Spinal cord (tissue), 10 donors: ENCODE results near the gene ENG. TPM values are rescaled to one million over a fixed set of nuclear protein-coding genes. Genes with fewer than 3 reads are reported as not detected.

Experiments used
- DNase-seq, 6 donors: peaks; one replicate each; pipeline versions ENCODE4 v3.0.0 to v3.0.0-alpha.2; 2013 to 2015; ENCODE audit warnings: low spot score in 6 of 6, low read depth in 4 of 6
- H3K27ac ChIP-seq: one replicate; pipeline ENCODE4 v1.5.1; 2013; ENCODE audit warnings: low read depth, low read length, control low read depth
- H3K27me3 ChIP-seq: one replicate; pipeline ENCODE4 v1.6.1; 2013; ENCODE audit warnings: low read length; ENCODE audit not compliant: control insufficient read depth, insufficient read depth
- H3K36me3 ChIP-seq: one replicate; pipeline ENCODE4 v1.6.1; 2013; ENCODE audit warnings: low read length; ENCODE audit not compliant: control insufficient read depth, insufficient read depth
- H3K4me1 ChIP-seq: one replicate; pipeline ENCODE4 v1.6.1; 2013; ENCODE audit warnings: low read length; ENCODE audit not compliant: control insufficient read depth, insufficient read depth
- H3K4me3 ChIP-seq: one replicate; pipeline ENCODE4 v1.5.1; 2013; ENCODE audit warnings: low read depth, low read length, control low read depth
- H3K9me3 ChIP-seq: one replicate; pipeline ENCODE4 v1.6.1; 2013; ENCODE audit warnings: low read length; ENCODE audit not compliant: control insufficient read depth, insufficient read depth
- WGBS: methylation state at CpG from one replicate; pipeline ENCODE4 v1.1.5; 2013; ENCODE audit warnings: missing lambda C conversion rate; ENCODE audit not compliant: insufficient coverage; 5-methylcytosine and 5-hydroxymethylcytosine counted together
- polyA plus RNA-seq, 2 donors: library from polyadenylated mRNA; unstranded; fragments of 120-200 nt; gene quantifications; one replicate each; pipeline ENCODE4 v1.2.1, GENCODE V29; 2013; ENCODE audit not compliant: insufficient read length in 2 of 2
- total RNA-seq, 2 donors: library from RNA; depleted of rRNA in 1 of 2; stranded (reverse); fragments of 120-200 nt in 1 of 2; fragments of >200 nt in 1 of 2; gene quantifications; one replicate each; pipeline versions ENCODE4 v1.2.3 to v1.2.4, GENCODE V29; 2013 to 2014
- donor health status: healthy.

Gene ENG
- total and polyA plus RNA-seq, 4 donors = 6.3 to 46.9 (median 29.6) TPM

DNA sequence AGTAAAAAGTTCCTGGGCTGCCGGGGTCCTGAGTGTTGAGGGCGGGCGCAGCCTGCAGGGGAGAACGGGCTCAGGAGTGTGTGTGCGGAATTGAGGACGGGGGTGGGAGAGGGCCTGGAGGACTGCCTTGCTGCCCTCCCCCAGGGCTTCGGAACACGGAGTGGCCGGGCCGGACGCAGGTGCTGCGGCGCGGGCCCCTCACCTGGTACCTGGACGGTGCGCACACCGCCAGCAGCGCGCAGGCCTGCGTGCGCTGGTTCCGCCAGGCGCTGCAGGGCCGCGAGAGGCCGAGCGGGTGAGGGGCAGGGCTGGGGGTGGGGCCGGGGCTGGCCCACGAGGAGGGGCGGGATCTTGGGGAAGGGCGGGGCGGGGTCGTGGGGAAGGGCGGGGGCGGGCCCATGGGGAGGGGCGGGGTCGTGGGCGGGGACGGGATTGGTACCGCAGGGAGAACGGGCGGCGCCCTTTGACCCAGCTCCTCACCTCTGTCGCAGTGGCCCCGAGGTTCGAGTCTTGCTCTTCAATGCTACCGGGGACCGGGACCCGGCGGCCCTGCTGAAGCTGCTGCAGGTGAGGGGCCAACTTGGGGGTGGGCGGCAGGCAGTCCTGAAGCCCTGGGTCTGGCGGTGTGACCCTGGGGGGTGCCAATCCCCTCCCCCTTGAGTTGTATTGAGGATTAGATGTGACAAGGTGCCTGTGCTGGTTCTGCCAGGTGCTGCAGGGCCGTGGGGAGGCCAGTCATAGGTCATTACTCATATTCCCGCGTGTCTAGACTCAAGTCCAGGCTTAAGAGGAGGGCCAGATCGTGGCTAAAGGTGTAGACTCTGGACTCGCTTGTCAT, 44.7 kb downstream of the ENG start:
- H3K27ac ChIP-seq = no peak overlapping the region
- WGBS = 31% methylated on average over 37 of the region's 57 CpGs

DNA sequence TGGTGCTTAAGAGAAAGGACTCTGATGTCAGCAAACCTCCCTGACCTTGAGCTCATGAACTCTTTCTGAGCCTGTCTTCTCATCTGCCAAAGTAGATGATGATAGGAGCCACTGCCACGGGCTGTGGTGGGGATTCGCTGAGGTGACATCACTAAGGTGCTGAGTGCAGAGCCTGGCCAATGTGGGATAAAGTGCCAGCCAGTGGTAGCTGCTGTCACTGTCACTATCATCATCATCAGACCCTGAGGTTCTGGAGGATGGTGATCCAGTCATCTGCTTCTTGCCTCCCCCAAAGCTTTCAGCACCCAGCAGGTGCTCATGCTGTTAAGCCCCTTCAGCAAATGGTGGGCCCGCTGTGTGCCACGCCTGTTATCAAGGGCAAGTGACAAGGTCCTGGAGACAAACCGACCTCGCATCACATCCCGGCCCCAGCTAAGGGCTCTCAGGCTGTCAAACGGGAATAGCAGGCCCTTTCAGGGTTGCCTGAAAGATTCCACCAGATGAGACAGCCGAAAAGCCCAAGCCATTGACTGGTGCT, 45.4 kb downstream of the ENG start:
- Histone ChIP-seq H3K27me3 (no peaks in the 10 kb centered on the region), H3K9me3 (no peaks in the 10 kb centered on the region), H3K4me1 (peaks cover 17% of the 10 kb centered on the region), H3K4me3 (no peak overlapping the region), H3K27ac (no peak overlapping the region), H3K36me3 (peaks cover 80% of the 10 kb centered on the region)
- 61% methylated on average over 7 of the region's 9 CpGs for WGBS
- DNase-seq = no peak

More for the DNA sequence above, 44.7 kb downstream of the ENG start:
- no peak for DNase-seq
- Histone ChIP-seq H3K9me3 (no peaks in the 10 kb centered on the region), H3K4me3 (no peak overlapping the region), H3K27me3 (no peaks in the 10 kb centered on the region), H3K36me3 (peaks cover 79% of the 10 kb centered on the region), H3K4me1 (peaks cover 14% of the 10 kb centered on the region)

DNA sequence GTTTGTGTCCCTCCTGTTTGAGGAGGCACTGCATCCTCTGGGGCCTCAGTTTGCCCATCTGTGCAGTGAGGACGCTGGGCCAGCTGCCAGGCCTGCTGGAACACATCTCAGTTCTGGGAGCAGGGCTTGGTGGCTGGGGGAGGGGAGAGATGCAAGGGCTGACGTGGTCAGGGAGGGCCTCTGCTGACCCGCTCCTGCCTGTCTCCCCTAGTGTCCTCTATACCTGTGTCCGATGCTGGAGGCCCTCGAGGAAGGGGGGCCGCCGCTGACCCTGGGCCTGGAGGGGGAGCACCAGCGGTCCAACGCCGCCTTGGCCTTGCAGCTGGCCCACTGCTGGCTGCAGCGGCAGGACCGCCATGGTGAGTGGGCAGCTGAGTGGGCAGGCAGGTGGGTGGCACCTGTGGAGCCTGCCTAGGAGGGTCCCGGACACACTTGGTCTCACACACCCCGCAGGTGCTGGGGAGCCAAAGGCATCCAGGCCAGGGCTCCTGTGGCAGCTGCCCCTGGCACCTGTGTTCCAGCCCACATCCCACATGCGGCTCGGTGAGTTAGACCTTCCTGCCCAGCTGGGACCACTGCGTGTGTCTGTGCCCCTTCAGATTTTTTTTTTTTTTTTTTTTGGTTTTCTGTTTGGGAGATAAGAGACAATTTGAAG, 46.0 kb downstream of the ENG start:
- WGBS = 93% methylated on average over 13 of the region's 17 CpGs
- H3K4me1 ChIP-seq = peaks cover 20% of the 10 kb centered on the region
- no peak overlapping the region for H3K27ac ChIP-seq
- H3K27me3 ChIP-seq = no peaks in the 10 kb centered on the region
- H3K9me3 ChIP-seq = no peaks in the 10 kb centered on the region
- peaks cover 75% of the 10 kb centered on the region for H3K36me3 ChIP-seq
- no peak overlapping the region for H3K4me3 ChIP-seq
- no peak for DNase-seq

DNA sequence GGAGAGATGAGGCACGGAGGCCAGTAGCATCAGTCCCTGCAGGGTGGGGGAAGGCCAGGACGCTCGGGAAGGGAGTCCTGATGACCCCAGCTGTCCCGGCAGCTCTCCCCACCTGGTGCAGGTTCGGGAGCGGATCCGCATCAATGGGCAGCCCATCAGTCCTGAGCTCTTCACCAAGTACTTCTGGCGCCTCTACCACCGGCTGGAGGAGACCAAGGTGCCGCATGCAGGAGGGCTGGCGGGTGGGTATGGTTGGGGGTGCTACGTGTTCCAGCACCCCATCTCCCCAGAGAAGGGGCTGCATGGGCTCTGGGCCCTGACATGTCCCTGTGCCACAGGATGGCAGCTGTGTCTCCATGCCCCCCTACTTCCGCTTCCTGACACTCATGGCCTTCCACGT, 47.6 kb downstream of the ENG start:
- no peaks in the 10 kb centered on the region for H3K9me3 ChIP-seq
- H3K27ac ChIP-seq = no peak overlapping the region
- H3K4me3 ChIP-seq = no peak overlapping the region
- H3K36me3 ChIP-seq = peaks cover 59% of the 10 kb centered on the region
- H3K27me3 ChIP-seq = no peaks in the 10 kb centered on the region
- peaks cover 27% of the 10 kb centered on the region for H3K4me1 ChIP-seq
- WGBS = 95% methylated on average over 10 of the region's 14 CpGs
- DNase-seq = no peak

DNA sequence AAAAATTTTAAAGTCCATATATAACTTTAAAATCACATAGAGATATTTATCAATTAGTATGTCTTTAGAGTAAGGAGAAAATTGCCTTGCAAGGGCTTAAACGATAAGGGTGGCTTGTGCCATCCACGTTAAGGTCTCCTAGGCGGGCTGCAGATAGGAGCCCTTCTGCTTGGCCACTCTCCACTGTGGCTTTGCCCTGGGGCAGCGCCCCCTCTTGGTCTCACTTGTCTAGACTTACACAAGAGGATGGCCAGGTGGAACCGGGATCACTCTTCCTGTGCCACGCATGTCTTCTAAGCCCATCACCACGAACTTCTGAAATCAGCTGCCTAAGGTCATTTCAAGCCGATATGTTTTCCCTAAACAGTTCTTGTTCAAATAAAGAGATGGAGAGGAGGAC, 48.8 kb downstream of the ENG start:
- H3K4me3 ChIP-seq = no peak overlapping the region
- no peaks in the 10 kb centered on the region for H3K27me3 ChIP-seq
- peaks cover 55% of the 10 kb centered on the region for H3K36me3 ChIP-seq
- 55% methylated on average over 4 of the region's 8 CpGs for WGBS
- DNase-seq = no peak
- H3K27ac ChIP-seq = no peak overlapping the region
- no peaks in the 10 kb centered on the region for H3K9me3 ChIP-seq
- H3K4me1 ChIP-seq = peaks cover 28% of the 10 kb centered on the region

DNA sequence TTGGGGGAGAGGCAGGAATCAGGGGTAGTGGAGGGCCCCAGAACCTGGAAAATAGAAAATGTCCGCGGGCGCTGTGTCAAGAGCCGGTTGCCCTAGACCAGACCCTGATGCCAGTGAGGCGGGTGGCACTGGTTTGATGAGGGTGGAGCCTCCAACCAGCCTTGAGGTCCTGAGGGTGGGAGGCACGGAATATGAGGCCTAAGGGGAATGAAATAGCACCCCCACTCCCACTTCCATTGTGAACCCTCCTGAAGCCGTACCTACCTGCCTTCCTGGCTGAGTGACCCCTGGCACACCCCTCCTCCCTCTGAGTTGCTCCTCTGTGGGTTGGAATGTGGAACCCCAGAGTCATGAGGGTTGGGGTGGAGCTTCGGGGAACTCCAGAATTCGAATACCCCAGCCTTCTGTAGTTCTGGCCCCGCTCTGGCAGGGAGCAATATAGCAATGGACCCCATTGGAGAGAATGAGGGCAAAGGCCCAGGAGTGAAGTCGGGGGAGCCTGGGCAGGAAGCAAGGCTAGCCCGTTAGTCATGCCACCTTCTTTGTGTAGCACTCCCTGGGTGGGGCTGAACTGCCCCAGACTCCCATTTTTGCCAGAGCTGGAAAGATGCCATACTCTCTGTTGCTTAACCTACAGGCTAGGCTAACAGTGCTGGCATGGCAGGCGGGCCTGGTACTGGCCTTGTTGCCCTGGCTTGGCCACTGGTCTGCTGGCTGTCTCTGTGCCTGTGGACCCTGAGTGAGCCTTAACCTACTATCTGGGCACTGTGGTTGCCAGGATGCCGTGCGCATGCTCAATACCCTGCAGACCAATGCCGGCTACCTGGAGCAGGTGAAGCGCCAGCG, 50.7 kb downstream of the ENG start:
- no peaks in the 10 kb centered on the region for H3K9me3 ChIP-seq
- peaks cover 38% of the 10 kb centered on the region for H3K36me3 ChIP-seq
- H3K27me3 ChIP-seq = no peaks in the 10 kb centered on the region
- no peak for DNase-seq
- peak overlapping the region; percentile 72 for H3K4me3 ChIP-seq
- 47% methylated on average over 11 of the region's 18 CpGs for WGBS
- peaks cover 22% of the 10 kb centered on the region for H3K4me1 ChIP-seq
- peak overlapping the region; percentile 79 for H3K27ac ChIP-seq

DNA sequence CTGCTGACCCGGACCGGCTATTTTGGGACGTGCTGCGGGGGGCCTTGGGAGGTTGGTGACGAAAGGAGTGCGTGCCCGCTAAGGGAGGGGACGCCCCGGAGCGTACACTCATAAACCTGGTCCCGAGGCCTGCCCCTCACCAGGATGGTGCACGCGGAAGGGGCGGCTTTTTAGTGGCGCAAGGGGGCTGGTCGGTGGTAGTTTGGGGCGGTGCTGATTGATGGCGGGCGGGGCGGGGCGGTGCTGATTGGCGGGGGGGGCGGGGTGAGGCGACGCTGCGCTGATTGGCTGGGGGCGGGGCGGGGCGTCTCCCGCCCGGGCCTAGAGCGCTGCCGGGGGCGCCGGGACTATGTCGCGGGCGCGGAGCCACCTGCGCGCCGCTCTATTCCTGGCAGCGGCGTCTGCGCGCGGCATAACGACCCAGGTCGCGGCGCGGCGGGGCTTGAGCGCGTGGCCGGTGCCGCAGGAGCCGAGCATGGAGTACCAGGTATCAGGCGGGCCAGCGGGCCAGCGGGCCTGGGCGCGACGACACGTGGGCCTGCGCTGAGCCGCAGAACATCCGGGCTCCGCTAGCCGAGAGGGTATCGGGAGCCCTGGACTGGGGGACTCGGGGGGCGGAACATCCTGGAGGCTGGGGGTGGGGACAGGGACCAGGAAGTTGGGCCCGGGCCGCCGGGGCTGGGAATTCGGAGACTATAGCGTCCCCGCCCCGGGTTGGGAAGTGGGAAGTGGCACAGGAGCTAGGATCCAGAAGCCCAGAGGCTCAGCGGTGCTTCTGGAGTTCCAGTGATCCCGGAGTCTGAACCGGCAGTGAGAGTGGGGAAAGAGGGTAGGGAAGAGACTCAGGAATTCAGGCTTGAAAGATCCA, 51.6 kb downstream of the ENG start, which contains the start of gene FPGS:
Gene FPGS (plus strand): TSS at position 307 of the 868 bp plus-strand sequence. CDS start 43 bp downstream, at position 350.
- Histone ChIP-seq H3K4me3 (peak within 1 kb of the TSS; percentile 72), H3K27ac (peak within 1 kb of the TSS; percentile 85), H3K27me3 (no peaks in the 10 kb centered on the region), H3K9me3 (no peaks in the 10 kb centered on the region), H3K36me3 (peaks cover 28% of the 10 kb centered on the region), H3K4me1 (peaks cover 22% of the 10 kb centered on the region)
- WGBS = under 1% methylated on average over 70 of the region's 83 CpGs
- peak; percentile 69 to 96 (median 76) for DNase-seq

DNA sequence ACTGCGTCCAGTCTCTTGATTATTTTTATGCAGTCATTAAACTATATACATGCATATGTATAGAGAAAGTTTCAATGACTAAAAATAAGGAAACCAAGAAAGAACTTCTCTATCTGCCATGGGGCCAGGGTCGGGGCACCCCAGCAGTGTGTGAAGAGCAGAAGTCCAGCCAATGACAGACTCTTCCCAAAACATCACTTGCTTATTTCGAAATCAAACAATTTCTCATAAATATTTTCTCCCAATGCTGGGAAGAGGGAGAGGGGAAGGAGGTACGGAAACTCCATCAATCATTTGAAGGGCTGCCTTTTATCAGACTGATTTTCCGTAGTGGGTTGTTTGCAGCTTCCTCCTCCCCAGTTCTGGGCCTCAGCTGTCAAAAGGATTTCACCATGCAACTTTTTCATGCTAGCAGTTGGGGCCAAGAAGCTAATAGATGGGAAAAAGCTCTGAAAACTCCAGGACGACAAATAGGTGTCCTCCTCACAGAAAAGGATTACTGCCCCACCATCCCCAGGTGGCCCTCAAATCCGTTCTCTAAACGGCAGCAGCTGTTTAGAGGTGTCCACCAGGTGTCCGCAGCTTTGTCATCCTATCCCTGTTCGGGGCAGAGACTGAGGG, 52.4 kb downstream of the ENG start:
- peak in 1 of 6 donors; percentile 39 for DNase-seq
- WGBS = 15% methylated on average over 7 of the region's 10 CpGs
- Histone ChIP-seq H3K4me1 (peaks cover 22% of the 10 kb centered on the region), H3K9me3 (no peaks in the 10 kb centered on the region), H3K27me3 (no peaks in the 10 kb centered on the region), H3K4me3 (peak overlapping the region; percentile 72), H3K27ac (peak overlapping the region; percentile 85), H3K36me3 (peaks cover 21% of the 10 kb centered on the region)
